GM23338 (cell line): ENCODE results near the gene RHO.

Experiments
- EZH2 ChIP-seq: fragments of 200-600 bp; sonication (generic); IDR thresholded peaks from one replicate; pipeline ENCODE4 v1.8.0; 2017; ENCODE audit warnings: antibody characterized with exemption, mild to moderate bottlenecking, low read depth; ENCODE audit not compliant: unreplicated experiment
- EZH2phosphoT487 ChIP-seq: fragments of 200-600 bp; sonication (generic); IDR thresholded peaks from one replicate; pipeline ENCODE4 v1.8.1; 2018; ENCODE audit warnings: antibody characterized with exemption; ENCODE audit not compliant: unreplicated experiment
- NANOG ChIP-seq: IDR thresholded peaks from 2 replicates; pipeline ENCODE4 v1.6.1; 2016; ENCODE audit warnings: antibody characterized with exemption, borderline replicate concordance
- ZNF331 ChIP-seq: fragments of 250-450 bp; sonication (Bioruptor Pico); IDR thresholded peaks from 2 replicates; pipeline ENCODE4 v1.5.0; 2020; ENCODE audit warnings: low read depth, mild to moderate bottlenecking, moderate library complexity
- TF ChIP-seq, protein P1 (sequence below), 2 experiments: fragments of 200-600 bp in 1 of 2; sonication (generic) in 1 of 2; conservative IDR thresholded peaks; 2 replicates each; pipeline versions ENCODE4 v1.5.1 to v1.6.1; 2016 to 2017; ENCODE audit warnings: antibody characterized with exemption in 2 of 2, low read depth in 2 of 2, mild to moderate bottlenecking in 2 of 2, moderate library complexity in 1 of 2

DNA sequence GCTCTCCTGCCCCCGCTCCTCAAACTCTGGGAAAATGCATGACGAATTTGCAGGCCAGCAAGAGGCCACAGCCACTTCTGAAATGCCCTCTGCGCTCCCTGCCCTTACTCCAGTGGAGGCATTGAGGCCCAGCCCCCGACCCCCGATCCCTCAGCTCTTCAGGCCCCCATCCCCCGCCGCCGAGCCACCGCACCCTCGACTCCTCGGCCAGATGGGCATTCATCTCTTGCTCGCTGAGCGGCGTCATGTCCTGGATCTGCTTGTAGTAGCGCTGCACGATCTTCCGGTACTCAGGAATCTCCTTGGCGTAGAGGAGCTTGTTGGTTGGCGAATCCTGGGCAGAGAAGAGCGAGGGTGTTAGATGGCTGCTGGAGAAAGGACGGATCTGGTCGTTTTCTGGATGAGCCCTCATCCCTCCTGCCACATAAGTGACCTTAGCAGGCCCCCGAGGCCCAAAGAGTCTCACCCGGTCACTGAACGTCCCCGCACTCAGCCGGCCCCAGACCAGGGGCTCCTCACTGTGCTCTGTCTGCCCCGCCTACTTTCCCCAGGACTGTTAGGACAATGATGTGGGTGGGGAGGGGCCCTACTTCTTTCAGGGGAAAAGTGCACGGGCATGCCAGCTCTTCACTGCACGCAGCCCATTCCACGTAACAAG, 28.6 kb downstream of the RHO start:
- no peak for TF ChIP-seq EZH2phosphoT487
- TF ChIP-seq ZNF331 (CRISPR knock-in tag) = no peak
- TF ChIP-seq, protein P1, sequence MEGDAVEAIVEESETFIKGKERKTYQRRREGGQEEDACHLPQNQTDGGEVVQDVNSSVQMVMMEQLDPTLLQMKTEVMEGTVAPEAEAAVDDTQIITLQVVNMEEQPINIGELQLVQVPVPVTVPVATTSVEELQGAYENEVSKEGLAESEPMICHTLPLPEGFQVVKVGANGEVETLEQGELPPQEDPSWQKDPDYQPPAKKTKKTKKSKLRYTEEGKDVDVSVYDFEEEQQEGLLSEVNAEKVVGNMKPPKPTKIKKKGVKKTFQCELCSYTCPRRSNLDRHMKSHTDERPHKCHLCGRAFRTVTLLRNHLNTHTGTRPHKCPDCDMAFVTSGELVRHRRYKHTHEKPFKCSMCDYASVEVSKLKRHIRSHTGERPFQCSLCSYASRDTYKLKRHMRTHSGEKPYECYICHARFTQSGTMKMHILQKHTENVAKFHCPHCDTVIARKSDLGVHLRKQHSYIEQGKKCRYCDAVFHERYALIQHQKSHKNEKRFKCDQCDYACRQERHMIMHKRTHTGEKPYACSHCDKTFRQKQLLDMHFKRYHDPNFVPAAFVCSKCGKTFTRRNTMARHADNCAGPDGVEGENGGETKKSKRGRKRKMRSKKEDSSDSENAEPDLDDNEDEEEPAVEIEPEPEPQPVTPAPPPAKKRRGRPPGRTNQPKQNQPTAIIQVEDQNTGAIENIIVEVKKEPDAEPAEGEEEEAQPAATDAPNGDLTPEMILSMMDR (conservative IDR thresholded peaks at IDR 0.05; ENCODE audit: low read depth in 2 of 2) = no peak
- no peak for TF ChIP-seq NANOG
- TF ChIP-seq EZH2 = no peak
